ENCODE results near the gene SPRED2.

DNA sequence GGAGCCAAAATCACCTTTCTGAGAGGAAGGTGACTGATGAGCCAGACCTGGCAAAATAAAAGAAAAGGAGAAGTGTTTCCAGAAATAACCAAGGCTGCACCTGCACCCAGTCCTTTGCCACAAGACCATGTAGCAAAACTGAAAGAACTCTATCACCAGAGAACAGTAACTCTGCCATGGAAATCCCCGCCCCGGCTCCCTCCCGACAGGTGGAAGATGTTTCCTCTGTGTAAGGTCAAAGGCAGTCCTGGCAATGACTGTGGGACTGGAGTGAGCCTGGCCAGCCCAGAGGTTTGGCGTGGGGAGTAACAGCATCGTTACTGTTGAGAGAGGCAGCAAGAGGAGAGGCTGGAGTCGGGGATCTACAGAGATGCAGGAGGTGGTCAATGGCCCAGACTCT, 42.3 kb downstream of the SPRED2 start:
- no peak for TF ChIP-seq FOXP2 (optimal IDR thresholded peaks at IDR 0.05; ENCODE audit: control extremely low read depth, extremely low read length, insufficient read depth)
- TF ChIP-seq POLR2AphosphoS5 (IDR thresholded peaks at IDR 0.05; ENCODE audit: borderline replicate concordance, low read depth, low read length) = no peak
- TF ChIP-seq EZH2 (IDR thresholded peaks at IDR 0.05) = no peak
